Cardiac septum (tissue), 1 donor: ENCODE results near the gene MESP1. TPM values are rescaled to one million over a fixed set of nuclear protein-coding genes. Genes with fewer than 3 reads are reported as not detected.

Source experiments
- DNase-seq: peaks from one replicate; pipeline ENCODE4 v3.0.0-alpha.2; 2020; ENCODE audit warnings: low spot score
- intact Hi-C: fragments of 100-400 bp; cut with DNase I; formaldehyde crosslinking; loops from one replicate; pipeline ENCODE4 v1.14.0; 2022
- total RNA-seq: library from RNA; stranded (reverse); fragmentation: NEBNext Ultra II Directional; extraction: Animal tissue kit (Norgen Biotek cat#: 25700); gene quantifications from one replicate; pipeline ENCODE4 v1.2.1, GENCODE V29; 2021
- donor health status: DM: no; HTN: no; CAD: no.

The MESP1 gene
- total RNA-seq, 1 donor from 2014 or later = 0.86 TPM

DNA sequence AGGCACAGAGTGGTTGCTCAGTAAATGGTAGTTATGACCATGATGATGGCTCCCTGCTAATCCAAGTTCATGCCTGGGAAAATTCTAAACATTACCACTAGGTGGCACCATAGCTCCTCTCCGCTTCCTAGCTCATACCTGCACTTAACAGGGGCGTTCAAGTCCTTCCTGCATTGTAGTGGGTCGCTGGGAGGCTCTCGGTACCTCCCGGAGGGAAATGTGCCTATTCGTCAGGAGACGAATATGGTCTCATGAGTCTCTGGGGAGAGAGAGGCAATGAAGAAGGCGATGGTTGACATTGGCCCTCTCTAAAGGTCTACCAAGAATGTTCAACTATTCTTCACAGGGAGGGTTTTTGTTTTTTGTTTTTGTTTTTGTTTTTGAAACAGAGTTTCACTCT lies 10.9 kb downstream of the MESP1 start:
- no peak for DNase-seq
- intact Hi-C loops = loop anchor here (5.0 kb wide), 1 partner anchor 93 kb away; no protein-coding TSS in a partner anchor

DNA sequence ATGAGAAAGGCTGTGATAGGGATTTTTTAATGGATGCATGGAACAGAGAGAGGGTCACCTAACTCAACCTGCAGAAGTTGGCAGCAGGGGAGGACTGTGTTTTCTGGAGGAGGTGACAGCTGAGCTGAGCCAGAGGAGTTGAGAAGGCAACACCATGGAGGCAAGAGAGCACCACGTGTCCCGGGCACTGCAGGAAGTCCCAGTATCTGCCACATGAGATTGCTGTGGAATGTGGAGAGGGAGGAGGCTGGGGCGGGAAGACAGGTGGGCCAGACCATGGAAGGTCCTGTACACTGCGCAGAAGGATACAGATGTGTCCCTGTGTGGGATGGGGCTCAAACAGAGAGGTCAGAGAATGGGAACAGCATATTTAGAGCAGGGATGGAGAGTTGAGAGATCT lies 15.3 kb downstream of the MESP1 start:
- intact Hi-C loops = loop anchor here (5.0 kb wide), 1 partner anchor 337 kb away; no protein-coding TSS in a partner anchor

DNA sequence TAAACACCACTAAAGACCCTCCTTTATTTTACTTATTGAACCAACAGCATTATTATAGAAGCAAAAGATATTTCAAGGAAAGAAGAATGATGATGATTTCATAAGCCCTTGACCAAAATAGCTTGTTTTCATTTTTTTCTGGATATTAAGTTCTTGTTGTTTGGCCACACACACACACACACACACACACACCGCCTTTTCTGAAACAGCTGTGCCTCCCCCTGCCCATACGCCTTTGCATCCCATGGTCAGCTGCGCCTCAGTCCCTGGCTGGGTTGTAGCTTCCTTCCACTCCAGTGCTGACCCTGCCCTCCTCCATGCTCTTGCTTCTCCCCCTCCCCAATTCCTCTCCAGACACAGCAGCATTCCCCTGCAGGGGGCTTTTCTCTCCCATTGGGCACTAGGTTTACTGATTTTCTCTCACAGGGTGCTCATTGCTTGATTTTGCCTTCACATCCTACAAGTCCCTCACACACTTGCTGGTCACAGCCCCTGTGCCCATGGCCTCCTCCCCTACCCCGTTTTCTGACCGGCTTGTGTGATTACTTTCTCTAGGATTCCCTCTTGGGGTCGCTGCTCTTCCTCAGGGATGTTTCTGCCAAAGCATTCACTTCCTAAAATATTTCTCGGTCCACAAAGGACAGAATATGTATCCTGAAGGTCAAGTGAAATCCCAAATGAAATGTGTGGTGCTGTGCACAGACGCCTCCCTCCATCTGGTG lies 18.4 kb downstream of the MESP1 start:
- intact Hi-C loops = no loop called here
- no peak for DNase-seq

More for the DNA sequence above, 15.3 kb downstream of the MESP1 start:
- no peak for DNase-seq

DNA sequence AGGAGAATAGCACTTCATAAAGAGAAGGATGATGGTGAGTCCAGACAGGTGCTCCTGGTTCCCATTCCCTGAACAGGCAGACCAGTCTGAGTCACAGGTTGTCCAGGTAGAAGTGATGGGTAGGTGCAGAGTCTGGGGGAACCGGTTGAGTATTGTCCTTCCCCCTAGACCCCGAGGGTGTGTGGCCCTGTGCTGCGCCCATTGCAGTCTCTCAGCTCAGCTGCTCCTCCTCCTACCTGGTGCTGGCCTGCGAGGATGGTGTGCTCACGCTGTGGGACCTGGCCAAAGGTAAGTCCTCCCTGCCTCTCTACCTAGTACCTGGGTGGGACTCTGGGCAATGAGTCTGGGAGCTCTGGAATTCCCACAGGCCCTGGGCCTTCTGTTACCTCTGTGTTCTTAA lies 19.8 kb downstream of the MESP1 start:
- intact Hi-C loops = no loop called here
- DNase-seq = no peak

DNA sequence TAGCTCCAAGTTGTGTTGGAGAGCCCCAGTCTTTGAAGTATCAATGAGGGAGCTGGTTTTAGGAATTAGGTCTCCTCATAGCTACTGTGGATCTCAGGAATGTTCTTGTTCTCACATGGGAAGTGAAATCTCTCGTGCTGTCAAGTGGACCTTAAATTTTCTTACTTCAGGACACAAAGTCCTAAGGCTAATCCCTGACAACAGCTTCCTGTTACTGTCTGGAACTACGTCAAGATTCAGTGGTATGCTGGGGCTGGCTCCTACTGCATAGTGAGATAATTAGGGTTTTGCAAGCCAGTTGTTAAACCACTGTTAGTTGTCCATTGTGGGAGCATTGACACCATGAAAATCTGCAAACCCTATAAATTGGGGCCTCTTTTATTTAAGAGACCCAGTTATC lies 22.8 kb downstream of the MESP1 start:
- intact Hi-C loops = no loop called here
- no peak for DNase-seq

DNA sequence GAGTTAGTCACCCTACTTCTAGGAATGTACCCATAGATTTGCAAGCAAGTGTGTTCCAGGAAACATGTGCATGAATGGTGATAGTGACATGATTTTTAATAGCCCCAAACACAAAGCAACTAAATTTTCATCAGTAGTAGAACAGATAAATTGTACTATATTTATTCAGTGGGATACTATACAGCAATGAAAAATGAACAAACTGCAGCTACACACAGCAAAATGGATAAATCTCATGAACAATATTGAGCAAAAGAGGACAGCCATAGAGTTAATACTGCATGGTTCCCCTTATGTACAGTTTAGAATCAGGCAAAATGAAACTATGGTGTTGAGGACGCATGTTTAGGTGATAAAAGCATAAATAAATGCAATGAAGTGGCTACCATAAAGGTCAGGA lies 26.0 kb downstream of the MESP1 start:
- intact Hi-C loops = no loop called here
- DNase-seq = no peak

DNA sequence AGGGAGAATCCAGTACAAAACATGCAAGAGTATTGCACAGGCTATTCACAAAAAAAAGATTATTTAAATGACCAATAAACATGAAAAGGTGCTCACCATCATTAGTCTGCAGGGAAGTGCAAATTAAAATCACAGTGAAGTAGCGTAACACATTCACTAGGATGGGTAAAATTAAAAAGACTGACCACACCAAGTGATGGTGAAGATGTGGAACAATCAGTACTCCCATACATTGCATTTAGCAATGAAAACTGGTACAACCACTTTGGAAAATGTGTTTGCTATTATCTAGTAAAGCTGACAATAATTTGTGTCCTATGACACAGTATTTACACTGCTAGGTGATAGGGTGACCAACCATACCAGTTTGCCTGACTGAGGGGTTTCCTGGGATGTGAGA lies 26.4 kb downstream of the MESP1 start:
- DNase-seq = no peak
- intact Hi-C loops = no loop called here

DNA sequence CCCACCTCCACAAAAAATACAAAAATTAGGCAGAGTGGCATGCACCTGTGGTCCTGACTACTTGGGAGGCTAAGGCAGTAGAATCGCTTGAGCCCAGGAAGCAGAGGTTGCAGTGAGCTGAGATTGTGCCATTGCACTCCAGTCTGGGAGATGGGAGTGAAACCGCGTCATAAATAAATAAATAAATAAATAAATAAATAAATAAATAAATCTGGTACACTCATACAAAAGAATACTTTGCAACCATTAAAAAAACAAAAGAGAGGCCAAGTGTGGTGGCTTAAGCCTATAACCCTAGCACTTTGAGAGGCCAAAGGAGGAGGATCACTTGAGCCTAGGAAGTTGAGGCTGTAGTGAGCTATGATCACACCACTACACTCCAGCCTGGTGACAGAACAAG lies 28.0 kb downstream of the MESP1 start:
- intact Hi-C loops = no loop called here
- DNase-seq = no peak

DNA sequence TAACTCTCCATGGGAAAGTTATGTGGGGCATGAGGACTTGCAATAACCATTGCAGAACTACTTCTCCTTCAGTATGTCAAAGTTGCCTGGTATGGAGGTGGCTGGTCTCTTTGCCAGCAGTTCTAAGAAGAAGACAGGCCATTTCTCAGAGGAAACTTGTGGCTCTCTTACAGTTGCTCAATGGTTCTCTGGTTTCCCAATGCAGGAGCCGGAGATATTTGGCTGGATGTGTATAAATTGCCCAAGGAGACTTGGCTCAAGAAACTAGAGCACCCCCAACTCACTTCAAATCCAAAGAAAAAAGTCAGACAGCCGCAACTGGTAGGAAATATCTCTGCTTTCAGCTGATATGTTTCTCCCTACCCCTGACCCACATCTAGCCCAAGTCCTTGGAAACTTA lies 36.3 kb downstream of the MESP1 start:
- DNase-seq = no peak
- intact Hi-C loops = no loop called here

DNA sequence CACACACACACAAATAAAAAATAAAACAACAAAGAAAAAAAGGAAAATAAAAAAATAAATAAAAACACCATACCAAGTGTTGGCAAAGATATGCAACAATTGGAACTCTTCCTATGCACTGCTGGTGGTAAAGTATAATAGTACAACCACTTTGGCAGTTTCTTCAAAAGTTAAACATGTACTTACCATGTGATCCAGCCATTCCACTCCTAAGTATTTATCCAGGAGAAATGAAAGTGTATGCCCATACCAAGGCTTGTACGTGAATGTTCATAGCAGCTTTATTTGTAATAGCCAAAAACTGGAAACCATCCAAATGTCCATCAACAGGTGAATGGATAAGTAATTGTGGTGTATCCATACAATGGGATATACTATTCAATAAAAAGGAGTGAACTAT lies 43.5 kb downstream of the MESP1 start:
- no peak for DNase-seq
- intact Hi-C loops = no loop called here

DNA sequence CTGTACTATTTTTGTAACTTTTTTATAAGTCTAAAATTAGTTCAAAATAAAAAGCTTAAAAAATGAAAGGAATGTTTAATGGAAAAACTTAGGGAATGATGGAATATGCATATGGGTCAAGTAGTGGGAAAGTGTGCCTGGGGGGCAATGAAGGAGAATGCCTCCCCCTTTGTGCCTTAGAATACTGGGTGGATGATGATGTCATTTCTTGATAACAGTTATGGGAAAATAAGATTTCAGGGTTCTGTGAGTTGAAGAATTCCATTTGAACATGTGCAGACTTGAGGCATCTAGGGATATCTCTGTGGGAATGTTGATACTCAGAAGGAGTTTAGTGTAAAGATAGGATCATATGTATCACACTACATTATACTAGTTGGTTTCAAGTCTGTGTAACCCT lies 46.6 kb downstream of the MESP1 start:
- intact Hi-C loops = no loop called here
- no peak for DNase-seq

Other genes with a start within 250 kb of the MESP1 start
- gene TICRR, start 175.8 kb downstream of the MESP1 start, total RNA-seq = 0.03 TPM
- gene KIF7, start 95.8 kb downstream of the MESP1 start, total RNA-seq = 5.8 TPM
- gene PLIN1, start 71.9 kb downstream of the MESP1 start, total RNA-seq = 3.9 TPM
- 5.0 TPM for gene PEX11A, start 60.5 kb downstream of the MESP1 start, total RNA-seq
- gene WDR93, start 60.4 kb downstream of the MESP1 start, total RNA-seq = not detected
- gene MESP2, start 25.1 kb upstream of the MESP1 start, total RNA-seq = 0.19 TPM
- 4.3 TPM for gene ANPEP, start 63.6 kb upstream of the MESP1 start, total RNA-seq
- gene AP3S2, start 142.7 kb upstream of the MESP1 start, total RNA-seq = 33.6 TPM
- 14.4 TPM for gene ARPIN, start 161.7 kb upstream of the MESP1 start, total RNA-seq